ENCODE measurements around the gene SLC10A6.
A peak's percentile ranks its signal among the peaks of the same experiment; 100 is the strongest.

The SLC10A6 gene, protein sequence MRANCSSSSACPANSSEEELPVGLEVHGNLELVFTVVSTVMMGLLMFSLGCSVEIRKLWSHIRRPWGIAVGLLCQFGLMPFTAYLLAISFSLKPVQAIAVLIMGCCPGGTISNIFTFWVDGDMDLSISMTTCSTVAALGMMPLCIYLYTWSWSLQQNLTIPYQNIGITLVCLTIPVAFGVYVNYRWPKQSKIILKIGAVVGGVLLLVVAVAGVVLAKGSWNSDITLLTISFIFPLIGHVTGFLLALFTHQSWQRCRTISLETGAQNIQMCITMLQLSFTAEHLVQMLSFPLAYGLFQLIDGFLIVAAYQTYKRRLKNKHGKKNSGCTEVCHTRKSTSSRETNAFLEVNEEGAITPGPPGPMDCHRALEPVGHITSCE
- 0 to 0.10 (median 0) reads per million in 9 experiments for total RNA-seq

DNA sequence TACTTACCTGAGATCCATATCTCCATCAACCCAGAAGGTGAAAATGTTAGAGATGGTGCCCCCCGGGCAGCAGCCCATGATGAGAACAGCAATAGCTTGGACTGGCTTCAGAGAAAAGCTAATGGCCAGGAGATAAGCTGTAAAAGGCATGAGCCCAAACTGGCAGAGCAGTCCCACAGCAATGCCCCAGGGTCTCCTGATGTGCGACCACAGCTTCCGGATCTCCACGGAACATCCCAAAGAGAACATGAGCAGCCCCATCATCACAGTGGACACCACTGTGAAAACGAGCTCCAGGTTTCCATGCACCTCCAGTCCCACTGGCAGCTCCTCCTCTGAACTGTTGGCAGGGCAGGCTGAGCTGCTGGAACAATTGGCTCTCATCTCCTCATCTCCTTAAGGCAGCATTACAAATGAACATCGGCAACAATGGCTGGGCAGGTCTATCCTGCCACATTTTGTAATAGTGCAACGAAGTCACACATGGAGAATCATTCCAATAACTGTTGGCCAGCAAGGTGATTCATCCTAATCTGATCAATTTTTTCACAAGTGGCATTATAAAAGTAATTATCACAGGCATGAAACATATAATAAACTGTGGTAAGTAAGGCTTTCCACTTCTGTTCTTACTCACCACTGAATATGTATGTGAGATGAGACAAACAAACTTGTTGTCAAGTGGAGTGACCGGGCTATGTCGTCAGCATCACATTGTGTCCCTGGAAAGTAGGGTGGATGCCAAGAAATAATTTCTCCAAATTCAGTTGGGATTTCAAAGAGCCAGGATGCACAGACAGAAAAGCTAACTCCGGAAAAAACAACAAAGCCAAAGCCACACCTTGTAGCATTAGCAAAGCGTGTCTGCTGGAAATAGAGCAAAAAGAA, at the start of gene SLC10A6:
Gene SLC10A6, minus strand, starts transcription at position 653 of the 888 bp plus-strand sequence. Its CDS starts 269 bp downstream, at position 384.
- no peaks in the 10 kb centered on the region for H3K9me3 Mint-ChIP-seq
- no peak within 1 kb of the TSS for H3K4me3 Mint-ChIP-seq
- no peak for ATAC-seq (replicated peaks)
- H3K4me1 Mint-ChIP-seq (ENCODE audit: low read depth in 2 of 2) = no peaks in the 10 kb centered on the region
- H3K36me3 Mint-ChIP-seq (ENCODE audit: insufficient read depth) = no peaks in the 10 kb centered on the region
- peaks cover 20 to 37% of the 10 kb centered on the region in 2 donors for H3K27me3 Mint-ChIP-seq
- H3K27ac Mint-ChIP-seq = no peak within 1 kb of the TSS
- DNase-seq = no peak

DNA sequence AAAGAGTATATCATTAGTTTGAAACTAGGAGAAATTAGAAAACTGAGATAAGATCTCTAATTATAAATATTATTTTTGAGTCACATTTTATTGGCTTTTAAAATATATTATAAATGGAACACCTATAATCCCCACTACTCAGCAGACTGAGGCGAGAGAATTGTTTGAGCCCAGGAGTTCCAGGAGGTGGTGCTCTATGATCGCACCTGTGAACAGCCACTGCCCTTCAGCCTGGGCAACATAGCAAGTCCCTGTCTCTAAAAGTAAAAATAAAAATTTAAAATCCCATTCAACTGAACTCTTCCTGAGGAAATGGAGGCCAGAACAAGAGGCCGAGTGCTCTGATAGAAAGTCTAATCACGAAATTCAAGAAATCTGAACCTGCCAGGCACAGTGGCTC, 49.4 kb upstream of the SLC10A6 start:
- DNase-seq (no peak), ATAC-seq (replicated peaks) (no peak)
- H3K4me1 Mint-ChIP-seq (ENCODE audit: low read depth in 2 of 2) = no peaks in the 10 kb centered on the region
- peaks cover 0 to 7% of the 10 kb centered on the region in 2 donors for H3K27me3 Mint-ChIP-seq
- H3K27ac Mint-ChIP-seq = no peak overlapping the region
- peaks cover 3% of the 10 kb centered on the region for H3K36me3 Mint-ChIP-seq (ENCODE audit: insufficient read depth)
- no peak overlapping the region for H3K4me3 Mint-ChIP-seq
- no peaks in the 10 kb centered on the region for H3K9me3 Mint-ChIP-seq

DNA sequence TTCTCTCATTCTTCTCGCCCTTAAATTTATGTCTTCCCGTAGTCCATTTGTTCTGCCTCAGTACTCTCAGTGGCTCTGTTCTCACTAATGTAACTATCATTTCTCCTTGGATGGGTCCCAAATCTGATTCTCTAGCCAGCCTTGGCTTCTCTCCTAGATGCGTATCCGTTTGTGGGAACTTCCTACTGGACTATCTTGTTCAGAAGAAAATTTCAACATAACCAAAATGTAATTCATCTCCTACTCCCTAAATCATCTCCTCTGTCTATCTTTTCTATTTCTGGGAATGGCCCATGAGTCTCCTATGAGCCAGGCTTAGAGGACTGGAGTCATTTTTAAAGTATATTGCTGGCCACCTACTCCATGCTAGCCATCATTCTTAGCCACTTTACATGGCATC, 47.4 kb upstream of the SLC10A6 start:
- Mint-ChIP-seq H3K27ac (no peak overlapping the region), H3K4me1 (ENCODE audit: low read depth in 2 of 2) (peaks cover 0 to 4% of the 10 kb centered on the region in 2 donors), H3K4me3 (no peak overlapping the region), H3K9me3 (no peaks in the 10 kb centered on the region), H3K27me3 (peaks cover 11 to 12% of the 10 kb centered on the region in 2 donors), H3K36me3 (ENCODE audit: insufficient read depth) (peaks cover 3% of the 10 kb centered on the region)
- no peak for ATAC-seq (replicated peaks)
- no peak for DNase-seq

DNA sequence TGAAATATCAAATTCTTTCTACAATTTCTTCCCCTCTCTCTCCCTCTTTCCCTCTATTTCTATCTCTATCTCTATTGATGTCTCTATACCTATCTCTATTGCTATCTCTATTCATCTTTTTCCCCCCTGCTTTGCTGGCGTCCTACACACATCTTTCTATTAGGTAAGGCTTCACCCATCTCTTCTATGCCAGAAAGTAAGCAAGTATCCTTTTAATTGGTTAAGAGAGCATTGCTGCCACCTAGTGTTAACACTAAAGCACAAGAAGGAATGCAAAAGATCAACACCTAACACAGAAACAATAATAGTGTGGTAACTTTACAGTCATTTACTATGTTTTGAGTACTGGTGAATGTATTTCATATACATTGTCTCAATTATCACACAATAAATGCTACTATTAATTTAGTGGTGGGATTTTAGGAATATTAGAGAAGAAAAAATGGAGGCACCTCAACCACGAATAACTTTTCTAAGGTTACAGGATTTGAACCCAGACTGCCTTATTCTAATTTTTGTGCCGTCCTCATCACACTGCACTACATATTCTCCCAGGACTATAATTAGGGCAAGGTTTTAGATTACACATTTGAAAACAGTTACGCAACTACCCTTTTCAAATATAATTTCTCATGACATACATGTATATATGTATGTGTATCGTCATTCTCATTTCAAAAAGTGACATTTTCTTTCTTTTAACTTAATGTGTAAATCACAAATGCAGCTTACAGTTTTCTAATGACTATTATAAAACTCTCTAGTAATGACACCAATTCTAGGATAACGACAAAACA, 46.7 kb upstream of the SLC10A6 start:
- ATAC-seq (replicated peaks) = peak; percentile 56
- Mint-ChIP-seq H3K27me3 (peaks cover 18 to 19% of the 10 kb centered on the region in 2 donors), H3K4me3 (no peak overlapping the region), H3K4me1 (ENCODE audit: low read depth in 2 of 2) (peaks cover 0 to 4% of the 10 kb centered on the region in 2 donors), H3K9me3 (no peaks in the 10 kb centered on the region), H3K36me3 (ENCODE audit: insufficient read depth) (peaks cover 2% of the 10 kb centered on the region), H3K27ac (no peak overlapping the region)
- peak; percentile 18 to 38 (median 27) for DNase-seq

DNA sequence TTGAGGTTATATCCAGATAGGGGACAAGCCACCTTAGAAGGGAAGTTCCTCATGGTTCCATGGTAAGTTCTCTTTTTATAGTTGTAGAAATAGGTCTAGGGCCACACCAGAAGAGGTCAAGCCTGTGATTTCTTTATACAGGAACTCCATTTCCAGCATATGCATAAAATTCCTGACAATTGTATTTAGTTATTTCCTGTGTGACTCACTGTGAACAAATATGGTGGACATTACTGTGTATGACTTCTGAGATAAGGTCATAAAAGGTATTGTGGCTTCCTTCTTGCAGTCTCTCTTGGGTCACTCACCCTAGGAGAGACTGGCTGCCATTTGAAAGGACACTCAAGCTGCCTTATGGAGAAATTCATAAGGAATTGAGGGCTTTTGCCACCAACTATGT, 45.3 kb upstream of the SLC10A6 start:
- H3K27ac Mint-ChIP-seq = no peak overlapping the region
- no peak overlapping the region for H3K4me3 Mint-ChIP-seq
- DNase-seq = no peak
- no peaks in the 10 kb centered on the region for H3K36me3 Mint-ChIP-seq (ENCODE audit: insufficient read depth)
- ATAC-seq (replicated peaks) = no peak
- H3K9me3 Mint-ChIP-seq = no peaks in the 10 kb centered on the region
- peaks cover 0 to 4% of the 10 kb centered on the region in 2 donors for H3K4me1 Mint-ChIP-seq (ENCODE audit: low read depth in 2 of 2)
- peaks cover 31 to 33% of the 10 kb centered on the region in 2 donors for H3K27me3 Mint-ChIP-seq

DNA sequence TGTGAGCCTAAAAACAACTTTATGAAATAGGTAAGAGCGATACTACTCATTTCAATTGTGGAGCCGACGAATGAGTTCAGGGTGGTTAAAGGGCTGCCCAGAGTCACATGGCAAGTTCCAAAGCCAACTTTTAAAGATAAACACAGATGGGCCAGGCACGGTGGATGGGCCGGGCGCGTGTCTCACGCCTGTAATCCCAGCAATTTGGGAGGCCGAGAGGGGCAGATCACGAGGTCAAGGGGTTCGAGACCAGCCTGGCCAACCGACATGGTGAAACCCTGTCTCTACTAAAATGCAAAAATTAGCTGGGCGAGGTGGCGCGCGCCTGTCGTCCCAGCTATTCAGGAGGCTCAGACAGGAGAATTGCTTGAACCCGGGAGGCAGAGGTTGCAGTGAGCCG, 44.0 kb upstream of the SLC10A6 start:
- Mint-ChIP-seq H3K4me1 (ENCODE audit: low read depth in 2 of 2) (peaks cover 0 to 4% of the 10 kb centered on the region in 2 donors), H3K36me3 (ENCODE audit: insufficient read depth) (no peaks in the 10 kb centered on the region), H3K4me3 (peak overlapping the region; percentile 67 to 71), H3K27ac (no peak overlapping the region), H3K9me3 (no peaks in the 10 kb centered on the region), H3K27me3 (peaks cover 33% of the 10 kb centered on the region in 2 donors)
- ATAC-seq (replicated peaks) = no peak
- DNase-seq = no peak

DNA sequence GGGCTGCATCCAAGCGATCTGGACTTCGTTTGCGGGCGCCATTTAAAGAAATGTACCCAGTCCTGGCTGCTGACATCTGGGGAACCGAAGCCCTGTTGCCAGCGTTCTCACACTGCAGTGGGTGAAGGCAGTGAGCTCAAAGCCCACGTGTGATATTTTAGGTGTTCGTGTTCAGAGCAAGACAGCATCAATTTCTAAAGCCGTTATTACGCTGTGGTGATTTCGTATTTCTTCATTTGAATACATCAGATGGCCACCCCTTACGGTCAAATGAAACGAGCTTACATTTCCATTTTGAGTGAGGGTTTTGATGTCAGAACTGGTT, 43.4 kb upstream of the SLC10A6 start:
- H3K27me3 Mint-ChIP-seq = peaks cover 33 to 37% of the 10 kb centered on the region in 2 donors
- DNase-seq (no peak), ATAC-seq (replicated peaks) (peak; percentile 31)
- H3K4me3 Mint-ChIP-seq = peak overlapping the region; percentile 67 to 71
- no peaks in the 10 kb centered on the region for H3K9me3 Mint-ChIP-seq
- H3K27ac Mint-ChIP-seq = no peak overlapping the region
- H3K36me3 Mint-ChIP-seq (ENCODE audit: insufficient read depth) = no peaks in the 10 kb centered on the region
- peaks cover 0 to 4% of the 10 kb centered on the region in 2 donors for H3K4me1 Mint-ChIP-seq (ENCODE audit: low read depth in 2 of 2)

DNA sequence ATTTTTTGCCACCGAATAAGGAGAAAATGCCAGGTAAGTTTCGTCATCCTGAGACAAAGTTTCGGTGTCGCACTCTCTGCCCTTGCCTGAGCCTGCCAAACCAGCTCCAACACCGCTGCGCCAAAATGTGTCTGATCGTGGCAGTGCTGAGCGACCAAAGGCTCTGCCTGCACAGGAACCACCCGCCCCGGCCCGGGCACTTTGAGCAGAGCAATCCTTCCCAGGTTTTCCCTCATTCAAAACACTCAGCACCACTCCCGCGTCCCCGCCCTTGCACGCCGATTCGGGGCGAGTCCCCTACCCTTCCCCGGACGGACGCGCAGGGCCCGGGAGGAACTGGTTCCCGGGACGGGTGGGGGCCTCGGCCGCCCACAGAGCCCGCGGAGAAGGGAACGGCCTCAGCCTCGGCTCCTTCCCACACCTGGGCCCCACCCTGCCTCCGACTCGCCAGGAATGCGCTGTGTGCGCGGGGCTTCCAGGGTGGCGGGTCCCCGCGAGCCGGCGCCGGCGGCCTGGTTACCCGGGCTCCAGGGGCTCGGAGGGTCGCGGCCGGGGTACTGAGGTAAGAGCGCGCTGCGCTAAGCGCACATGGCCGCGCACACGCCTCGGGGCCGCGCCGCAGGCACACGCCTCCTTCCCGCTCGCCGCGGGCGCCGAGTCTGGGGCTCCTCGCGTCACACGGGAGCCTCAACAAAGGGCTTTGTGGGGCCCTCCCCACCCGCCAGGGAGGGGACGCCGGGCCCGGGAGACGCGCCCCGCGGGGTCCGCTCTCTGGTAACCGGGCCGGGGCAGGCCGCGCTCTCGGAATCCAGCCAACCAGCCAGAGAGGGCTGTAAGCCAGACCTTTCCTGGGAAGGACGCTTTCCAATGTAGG, 42.8 kb upstream of the SLC10A6 start, which contains the start of gene C4orf36:
Gene C4orf36, minus strand, starts transcription at position 661 of the 874 bp plus-strand sequence. CDS start 902 bp downstream, outside the sequence.
- ATAC-seq (replicated peaks) (peak; percentile 73), DNase-seq (no peak)
- H3K4me3 Mint-ChIP-seq = peak within 1 kb of the TSS; percentile 67 to 71
- no peak within 1 kb of the TSS for H3K27ac Mint-ChIP-seq
- H3K27me3 Mint-ChIP-seq = peaks cover 33 to 38% of the 10 kb centered on the region in 2 donors
- H3K36me3 Mint-ChIP-seq (ENCODE audit: insufficient read depth) = no peaks in the 10 kb centered on the region
- peaks cover 0 to 4% of the 10 kb centered on the region in 2 donors for H3K4me1 Mint-ChIP-seq (ENCODE audit: low read depth in 2 of 2)
- no peaks in the 10 kb centered on the region for H3K9me3 Mint-ChIP-seq

DNA sequence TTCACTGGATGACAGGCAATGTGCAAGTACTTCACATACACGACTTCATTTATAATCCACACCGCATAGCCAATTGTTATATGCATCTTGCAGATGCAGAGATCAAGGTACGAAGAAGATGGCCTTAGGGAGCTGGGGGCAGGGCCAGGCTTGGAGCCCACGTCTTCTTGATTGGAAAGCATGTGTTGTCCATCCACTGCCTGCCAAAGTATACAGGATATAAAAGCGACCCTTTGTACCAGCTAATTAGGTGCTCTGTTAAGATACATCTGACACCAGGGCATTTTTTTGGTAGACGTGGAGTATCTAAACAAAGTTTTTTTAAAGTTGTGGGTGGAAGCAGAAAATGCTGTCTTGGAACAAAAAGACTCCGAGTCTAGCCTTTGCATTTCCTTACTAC, 41.6 kb upstream of the SLC10A6 start:
- Mint-ChIP-seq H3K9me3 (no peaks in the 10 kb centered on the region), H3K27me3 (peaks cover 33 to 38% of the 10 kb centered on the region in 2 donors), H3K4me1 (ENCODE audit: low read depth in 2 of 2) (peaks cover 0 to 4% of the 10 kb centered on the region in 2 donors), H3K4me3 (peak overlapping the region; percentile 67 to 71), H3K36me3 (ENCODE audit: insufficient read depth) (no peaks in the 10 kb centered on the region), H3K27ac (no peak overlapping the region)
- ATAC-seq (replicated peaks) = no peak
- DNase-seq = no peak

DNA sequence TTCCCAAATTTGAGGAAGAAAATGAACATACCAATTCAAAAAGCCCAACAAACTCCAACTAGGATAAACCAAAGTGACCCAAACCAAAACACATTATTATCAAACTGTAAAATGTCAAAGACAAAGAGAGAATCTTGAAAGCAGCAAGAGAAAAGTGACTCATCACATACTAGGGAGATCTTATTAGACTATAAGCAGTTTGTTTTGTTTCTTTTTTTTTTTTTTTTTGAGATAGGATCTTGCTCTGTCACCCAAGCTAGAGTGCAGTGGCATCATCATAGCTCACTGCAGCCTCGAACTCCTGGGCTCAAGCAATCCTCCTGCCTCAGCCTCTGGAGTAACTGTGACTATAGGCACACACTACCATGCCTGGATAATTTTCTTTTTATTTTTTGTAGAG, 30.5 kb upstream of the SLC10A6 start:
- Mint-ChIP-seq H3K36me3 (ENCODE audit: insufficient read depth) (no peaks in the 10 kb centered on the region), H3K4me3 (no peak overlapping the region), H3K27ac (no peak overlapping the region), H3K27me3 (no peaks in the 10 kb centered on the region), H3K9me3 (peaks cover 6 to 15% of the 10 kb centered on the region in 2 donors), H3K4me1 (ENCODE audit: low read depth in 2 of 2) (no peaks in the 10 kb centered on the region)
- no peak for ATAC-seq (replicated peaks)
- DNase-seq = no peak

DNA sequence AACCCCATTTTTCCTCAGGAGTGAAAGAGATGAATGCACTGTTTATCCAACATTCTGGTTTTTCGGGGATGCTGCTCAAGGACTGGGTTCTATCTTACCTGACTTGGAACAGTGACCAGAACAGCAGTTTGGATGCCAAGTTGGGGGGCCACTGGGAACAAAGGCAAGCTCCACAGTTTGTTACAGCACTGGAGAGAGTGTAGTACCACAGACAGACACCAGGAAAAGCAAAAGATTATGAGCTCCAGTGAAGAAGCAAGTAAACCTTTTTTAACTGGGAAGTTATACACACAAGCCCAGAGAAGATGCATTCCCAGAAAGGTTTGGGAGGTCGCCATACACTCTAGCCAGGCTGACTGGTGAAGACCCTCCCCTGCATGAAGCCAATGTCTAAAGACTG, 29.5 kb upstream of the SLC10A6 start:
- ATAC-seq (replicated peaks) (no peak), DNase-seq (no peak)
- Mint-ChIP-seq H3K4me1 (ENCODE audit: low read depth in 2 of 2) (no peaks in the 10 kb centered on the region), H3K27me3 (no peaks in the 10 kb centered on the region), H3K4me3 (no peak overlapping the region), H3K36me3 (ENCODE audit: insufficient read depth) (no peaks in the 10 kb centered on the region), H3K27ac (no peak overlapping the region), H3K9me3 (peaks cover 5 to 15% of the 10 kb centered on the region in 2 donors)

DNA sequence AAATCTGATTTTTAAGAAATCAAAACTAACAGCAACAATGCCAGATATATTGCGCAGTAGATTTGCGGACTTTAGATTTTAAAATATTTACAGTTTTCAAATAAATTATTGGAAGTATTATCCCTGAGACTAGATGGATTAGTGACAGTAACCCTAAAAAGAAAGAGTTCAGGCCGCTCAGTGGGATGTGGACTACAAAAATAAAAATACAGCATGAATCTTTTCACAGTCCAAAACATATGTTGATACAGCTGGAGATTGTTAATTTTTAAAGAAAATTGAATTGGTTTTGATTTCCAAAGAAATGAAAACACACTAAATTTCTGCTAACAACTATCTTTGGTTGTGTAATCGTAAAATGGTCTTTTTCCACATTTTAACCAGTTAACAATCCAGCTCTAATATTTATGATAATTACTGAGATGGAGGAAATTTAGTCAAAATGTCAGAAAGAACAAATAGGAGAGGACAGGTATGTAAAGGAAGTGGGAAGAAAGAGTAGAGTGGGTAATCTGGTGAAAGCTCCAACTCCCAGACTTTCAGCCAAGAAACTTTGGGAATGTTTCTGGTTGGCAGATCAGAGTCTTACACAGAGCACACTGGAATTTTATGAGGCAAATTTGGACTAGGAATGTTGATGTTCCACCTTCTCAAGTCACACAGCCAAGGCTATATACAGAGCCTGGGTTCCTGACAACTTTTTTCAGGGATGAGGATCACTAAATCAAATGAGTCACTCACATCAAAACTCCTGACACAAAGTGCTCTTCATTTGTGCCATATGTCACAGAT, 27.9 kb upstream of the SLC10A6 start:
- peaks cover 5 to 15% of the 10 kb centered on the region in 2 donors for H3K9me3 Mint-ChIP-seq
- DNase-seq = no peak
- H3K4me1 Mint-ChIP-seq (ENCODE audit: low read depth in 2 of 2) = no peaks in the 10 kb centered on the region
- peaks cover 0 to 3% of the 10 kb centered on the region in 2 donors for H3K27me3 Mint-ChIP-seq
- H3K27ac Mint-ChIP-seq = no peak overlapping the region
- ATAC-seq (replicated peaks) = no peak
- no peaks in the 10 kb centered on the region for H3K36me3 Mint-ChIP-seq (ENCODE audit: insufficient read depth)
- no peak overlapping the region for H3K4me3 Mint-ChIP-seq

Measured in effector memory CD8-positive, alpha-beta T cell (primary cell).